ENCODE results near the gene PHTF1. TPM values are rescaled to one million over a fixed set of nuclear protein-coding genes. Genes with fewer than 3 reads are reported as not detected.

PHTF1 gene
- total and polyA plus RNA-seq, 10 of the 15 experiments (the other 5 are each of a cell fraction or from before 2014, with no cell fraction given), result 7.8 to 37.6 (median 24.1) TPM

DNA sequence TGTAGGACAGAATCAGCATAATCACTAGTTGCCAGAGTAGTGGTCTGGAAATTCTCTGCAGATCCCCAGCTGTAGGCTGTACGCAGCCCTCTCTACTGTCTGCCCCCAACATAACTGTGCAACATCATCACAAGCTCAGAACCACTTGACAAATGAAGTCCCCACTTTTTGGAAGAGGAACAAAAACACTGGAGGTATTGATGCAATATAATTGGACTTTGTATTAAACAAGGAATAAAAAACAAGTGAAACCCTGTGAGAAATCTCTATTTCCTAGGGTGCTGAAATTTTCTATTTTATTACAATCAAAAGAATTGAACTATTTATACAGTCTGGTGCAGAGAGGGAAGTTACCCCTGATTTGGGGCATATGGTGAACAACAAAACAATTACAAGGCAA, 15.2 kb downstream of the PHTF1 start:
- Histone ChIP-seq H3K27ac (ENCODE audit: control insufficient read depth, insufficient read depth) (no peak overlapping the region), H3K4me2 (ENCODE audit: control insufficient read depth, insufficient read depth) (no peak overlapping the region), H3K4me3 (no peak overlapping the region), H4K20me1 (ENCODE audit: control insufficient read depth, insufficient read depth) (no peaks in the 10 kb centered on the region), H3K9ac (ENCODE audit: control insufficient read depth, insufficient read depth, low read length) (no peak overlapping the region), H3K36me3 (ENCODE audit: control insufficient read depth in 2 of 2, insufficient read depth in 2 of 2, low read length in 1 of 2) (peaks cover 3 to 11% of the 10 kb centered on the region in 2 experiments; a peak in 3 of 4 replicates), H3K79me2 (ENCODE audit: control insufficient read depth, insufficient read depth, low read length) (no peaks in the 10 kb centered on the region), H2AFZ (ENCODE audit: control insufficient read depth, low read depth, low read length) (no peak overlapping the region), H3K9me3 (replicated peaks; ENCODE audit: control insufficient read depth, insufficient read depth, low read length) (no peaks in the 10 kb centered on the region), H3K27me3 (replicated peaks in 1 of 2; ENCODE audit: control insufficient read depth in 2 of 2, insufficient read depth in 2 of 2, low read length in 1 of 2) (no peaks in the 10 kb centered on the region), H3K4me1 (ENCODE audit: control insufficient read depth, insufficient read depth, low read length) (peaks cover 3% of the 10 kb centered on the region; the same call in 1 of the 2 replicates)
- TF ChIP-seq NR2F1 (conservative IDR thresholded peaks at IDR 0.05) (no peak), NBN (IDR thresholded peaks at IDR 0.05) (no peak)
- in situ Hi-C loops (cut with MboI) (no loop called here), intact Hi-C loops (cut with micrococcal nuclease; ENCODE audit: unreplicated experiment) (no loop called here)
- SMC1A ChIA-PET (ENCODE audit: uncharacterized antibody, unreplicated experiment), result interaction anchor here (0.5 to 2.3 kb wide), 4 partner anchors 9 to 691 kb away, joined by 3 to 10 read pairs (median 4); no protein-coding TSS in a partner anchor
- POLR2A ChIA-PET, result no interaction called here
- FAIRE-seq, result no peak
- RAD21 ChIA-PET (ENCODE audit: unreplicated experiment), result no interaction called here
- DNase-seq (ENCODE audit: low read depth, low spot score), result no peak
- no peak for ATAC-seq
- CTCF ChIA-PET, result no interaction called here
- 100% methylated on average over 1 of the region's 1 CpG for WGBS (ENCODE audit: insufficient coverage, insufficient replicate concordance, low lambda C conversion rate, missing lambda C conversion rate)
- BruUV-seq (replicated peaks), result no TSS peak

DNA sequence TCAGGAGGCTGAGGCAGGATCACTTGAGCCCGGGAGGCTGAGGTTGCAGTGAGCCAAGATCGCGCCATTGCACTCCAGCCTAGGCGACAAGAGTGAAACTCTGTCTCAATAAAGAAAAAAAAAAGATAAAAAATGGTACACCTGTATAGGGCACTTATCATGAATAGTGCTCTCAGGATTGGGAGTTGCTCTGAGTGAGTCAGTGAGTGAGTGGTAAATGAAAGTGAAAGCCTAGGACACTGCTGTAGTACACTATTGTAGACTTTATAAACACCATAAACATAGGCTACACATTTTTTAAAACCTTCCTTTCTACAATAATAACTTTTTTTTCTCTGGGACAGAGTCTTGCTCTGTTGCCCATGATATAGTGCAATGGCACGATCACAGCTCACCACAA, 16.8 kb downstream of the PHTF1 start:
- Histone ChIP-seq H3K9me3 (replicated peaks; ENCODE audit: control insufficient read depth, insufficient read depth, low read length) (no peaks in the 10 kb centered on the region), H3K79me2 (ENCODE audit: control insufficient read depth, insufficient read depth, low read length) (no peaks in the 10 kb centered on the region), H3K27ac (ENCODE audit: control insufficient read depth, insufficient read depth) (no peak overlapping the region; the same call in 1 of the 2 replicates), H3K27me3 (replicated peaks in 1 of 2; ENCODE audit: control insufficient read depth in 2 of 2, insufficient read depth in 2 of 2, low read length in 1 of 2) (no peaks in the 10 kb centered on the region), H3K4me2 (ENCODE audit: control insufficient read depth, insufficient read depth) (no peak overlapping the region), H3K9ac (ENCODE audit: control insufficient read depth, insufficient read depth, low read length) (no peak overlapping the region), H3K36me3 (ENCODE audit: control insufficient read depth in 2 of 2, insufficient read depth in 2 of 2, low read length in 1 of 2) (peaks cover 3 to 9% of the 10 kb centered on the region in 2 experiments; a peak in 3 of 4 replicates), H2AFZ (ENCODE audit: control insufficient read depth, low read depth, low read length) (no peak overlapping the region), H3K4me1 (ENCODE audit: control insufficient read depth, insufficient read depth, low read length) (peaks cover 3% of the 10 kb centered on the region; the same call in 1 of the 2 replicates), H3K4me3 (no peak overlapping the region), H4K20me1 (ENCODE audit: control insufficient read depth, insufficient read depth) (no peaks in the 10 kb centered on the region)
- ATAC-seq (peak; percentile 90), FAIRE-seq (no peak), DNase-seq (ENCODE audit: low read depth, low spot score) (no peak)
- POLR2A ChIA-PET, result interaction anchor here (1.1 kb wide), 2 partner anchors 13 to 15 kb away, joined by 3 to 4 read pairs; no protein-coding TSS in a partner anchor
- no TSS peak for BruUV-seq (replicated peaks)
- peak; percentile 31; the same call in 1 of the 2 replicates for TF ChIP-seq ZBTB40 (IDR thresholded peaks at IDR 0.05; ENCODE audit: borderline replicate concordance)
- TF ChIP-seq, protein P1, sequence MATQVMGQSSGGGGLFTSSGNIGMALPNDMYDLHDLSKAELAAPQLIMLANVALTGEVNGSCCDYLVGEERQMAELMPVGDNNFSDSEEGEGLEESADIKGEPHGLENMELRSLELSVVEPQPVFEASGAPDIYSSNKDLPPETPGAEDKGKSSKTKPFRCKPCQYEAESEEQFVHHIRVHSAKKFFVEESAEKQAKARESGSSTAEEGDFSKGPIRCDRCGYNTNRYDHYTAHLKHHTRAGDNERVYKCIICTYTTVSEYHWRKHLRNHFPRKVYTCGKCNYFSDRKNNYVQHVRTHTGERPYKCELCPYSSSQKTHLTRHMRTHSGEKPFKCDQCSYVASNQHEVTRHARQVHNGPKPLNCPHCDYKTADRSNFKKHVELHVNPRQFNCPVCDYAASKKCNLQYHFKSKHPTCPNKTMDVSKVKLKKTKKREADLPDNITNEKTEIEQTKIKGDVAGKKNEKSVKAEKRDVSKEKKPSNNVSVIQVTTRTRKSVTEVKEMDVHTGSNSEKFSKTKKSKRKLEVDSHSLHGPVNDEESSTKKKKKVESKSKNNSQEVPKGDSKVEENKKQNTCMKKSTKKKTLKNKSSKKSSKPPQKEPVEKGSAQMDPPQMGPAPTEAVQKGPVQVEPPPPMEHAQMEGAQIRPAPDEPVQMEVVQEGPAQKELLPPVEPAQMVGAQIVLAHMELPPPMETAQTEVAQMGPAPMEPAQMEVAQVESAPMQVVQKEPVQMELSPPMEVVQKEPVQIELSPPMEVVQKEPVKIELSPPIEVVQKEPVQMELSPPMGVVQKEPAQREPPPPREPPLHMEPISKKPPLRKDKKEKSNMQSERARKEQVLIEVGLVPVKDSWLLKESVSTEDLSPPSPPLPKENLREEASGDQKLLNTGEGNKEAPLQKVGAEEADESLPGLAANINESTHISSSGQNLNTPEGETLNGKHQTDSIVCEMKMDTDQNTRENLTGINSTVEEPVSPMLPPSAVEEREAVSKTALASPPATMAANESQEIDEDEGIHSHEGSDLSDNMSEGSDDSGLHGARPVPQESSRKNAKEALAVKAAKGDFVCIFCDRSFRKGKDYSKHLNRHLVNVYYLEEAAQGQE (IDR thresholded peaks at IDR 0.05; ENCODE audit: low read depth, low read length), result no peak
- SMC1A ChIA-PET (ENCODE audit: uncharacterized antibody, unreplicated experiment), result interaction anchor here (0.6 to 2.3 kb wide), 4 partner anchors 8 to 27 kb away, joined by 3 to 10 read pairs (median 4); no protein-coding TSS in a partner anchor
- 99% methylated on average over 5 of the region's 5 CpGs for WGBS (ENCODE audit: insufficient coverage, insufficient replicate concordance, low lambda C conversion rate, missing lambda C conversion rate)
- CTCF ChIA-PET, result interaction anchor here (0.8 to 1.1 kb wide), 2 partner anchors 9 to 14 kb away, joined by 3 to 4 read pairs; no protein-coding TSS in a partner anchor
- in situ Hi-C loops (cut with MboI) (no loop called here), intact Hi-C loops (cut with micrococcal nuclease; ENCODE audit: unreplicated experiment) (no loop called here)
- RAD21 ChIA-PET (ENCODE audit: unreplicated experiment), result interaction anchor here (0.9 to 1.2 kb wide), 2 partner anchors 11 to 17 kb away, joined by 3 to 5 read pairs; partner anchors contain the start of gene PHTF1
